HepG2 (cell line): ENCODE results near the gene LCE6A. TPM values are rescaled to one million over a fixed set of nuclear protein-coding genes. Genes with fewer than 3 reads are reported as not detected.

ENCODE experiments used
- ATAC-seq: fragments of 200-7000 bp; cut with Tn5 transposase; 3 replicates; pipeline ENCODE4 v1.9.1; 2020; ENCODE audit warnings: mild to moderate bottlenecking, moderate library complexity
- BruUV-seq: library from RNA; stranded (reverse); fragments of 400-500 nt; replicated peaks from 2 replicates; lab custom pipeline; 2021; lab: Mats Ljungman, UMichigan
- CTCF ChIA-PET: fragments of 300-600 bp; formaldehyde crosslinking; extraction: SDS; loops from one replicate; lab custom pipeline; 2021; ENCODE audit warnings: low total read pairs, inconsistent platforms, low intra/inter-chr PET ratio; lab: Yijun Ruan, JAX
- POLR2A ChIA-PET: fragments of 350-600 bp; sonication (Branson Sonifier 250); formaldehyde crosslinking; loops from one replicate; lab custom pipeline; 2020; ENCODE audit warnings: antibody characterized with exemption, inconsistent platforms; lab: Yijun Ruan, JAX
- DNase-seq: peaks from one replicate; pipeline ENCODE4 v3.0.0-alpha.2; 2015; ENCODE audit warnings: low spot score
- FAIRE-seq: peaks from 3 replicates; lab custom pipeline; 2011; peaks lifted over from hg19 to GRCh38; lab: Jason Lieb, UNC
- H2AFZ ChIP-seq: one replicate; pipeline ENCODE4 v1.6.1; 2011; ENCODE audit warnings: low read length, inconsistent platforms
- H3K27ac ChIP-seq: fragments of 300-600 bp; 3 replicates; pipeline ENCODE4 v1.8.0; 2011; ENCODE audit warnings: mixed run types, mild to moderate bottlenecking, mixed read lengths, low read length, inconsistent platforms; ENCODE audit not compliant: insufficient read depth; ENCODE audit errors: extremely low read length
- H3K27me3 ChIP-seq, 2 experiments: fragments of 200-600 bp in 1 of 2; 2 replicates in 1 of 2; 3 replicates in 1 of 2; pipeline versions ENCODE4 v1.6.0 to v1.8.0; 2011; ENCODE audit warnings: low read length in 2 of 2, mild to moderate bottlenecking in 2 of 2, moderate library complexity in 2 of 2, inconsistent platforms in 1 of 2; ENCODE audit not compliant: insufficient read depth in 2 of 2, control insufficient read depth in 1 of 2
- H3K36me3 ChIP-seq, 2 experiments: fragments of 200-600 bp in 1 of 2; replicated peaks in 1 of 2; 2 replicates in 1 of 2; 3 replicates in 1 of 2; pipeline versions ENCODE4 v1.5.1 to v1.8.0; 2011; ENCODE audit warnings: low read length in 2 of 2, inconsistent platforms in 1 of 2; ENCODE audit not compliant: insufficient read depth in 2 of 2, control insufficient read depth in 1 of 2
- H3K4me1 ChIP-seq: 2 replicates; pipeline ENCODE4 v1.5.1; 2012; ENCODE audit warnings: low read length, inconsistent platforms; ENCODE audit not compliant: insufficient read depth
- H3K4me2 ChIP-seq: 2 replicates; pipeline ENCODE4 v1.6.0; 2011; ENCODE audit warnings: low read depth, low read length, inconsistent platforms
- H3K4me3 ChIP-seq, 3 experiments: fragments of 200-600 bp in 1 of 3; sonication (generic), shearing (Covaris generic) in 1 of 3; replicated peaks in 1 of 3; 2 replicates each; pipeline ENCODE4 v1.5.1; 2011 to 2016; ENCODE audit warnings: low read length in 3 of 3, inconsistent platforms in 2 of 3, low read depth in 2 of 3, mild to moderate bottlenecking in 2 of 3, control low read depth in 1 of 3, mixed read lengths in 1 of 3; ENCODE audit not compliant: insufficient read depth in 1 of 3
- H3K79me2 ChIP-seq: one replicate; pipeline ENCODE4 v1.6.1; 2011; ENCODE audit warnings: low read length, inconsistent platforms; ENCODE audit not compliant: insufficient read depth
- H3K9ac ChIP-seq: 2 replicates; pipeline ENCODE4 v1.6.0; 2011; ENCODE audit warnings: mild to moderate bottlenecking, low read depth, low read length, inconsistent platforms; ENCODE audit not compliant: insufficient read depth
- H3K9me3 ChIP-seq: 2 replicates; pipeline ENCODE4 v1.5.1; 2012; ENCODE audit warnings: mild to moderate bottlenecking, low read length
- H4K20me1 ChIP-seq: 2 replicates; pipeline ENCODE4 v1.6.0; 2011; ENCODE audit warnings: inconsistent platforms, mild to moderate bottlenecking, low read length, moderate library complexity; ENCODE audit not compliant: insufficient read depth
- CENPT ChIP-seq: sonication (generic); formaldehyde crosslinking; IDR thresholded peaks from 2 replicates; pipeline ENCODE4 v1.8.0; 2022; ENCODE audit warnings: low read depth, mild to moderate bottlenecking, moderate library complexity, missing genetic modification reagents
- DNMT1 ChIP-seq: sonication (generic); formaldehyde crosslinking; IDR thresholded peaks from 2 replicates; pipeline ENCODE4 v1.5.1; 2020; ENCODE audit warnings: mild to moderate bottlenecking, missing genetic modification reagents
- DRAP1 ChIP-seq: IDR thresholded peaks from 2 replicates; pipeline ENCODE4 v1.6.1; 2016; ENCODE audit warnings: missing genetic modification reagents, missing compliant biosample characterization
- KDM2A ChIP-seq: sonication (generic); formaldehyde crosslinking; IDR thresholded peaks from 2 replicates; pipeline ENCODE4 v1.4.0; 2020; ENCODE audit warnings: low read depth, missing genetic modification reagents, borderline replicate concordance
- MNT ChIP-seq: fragments of 450-650 bp; IDR thresholded peaks from 2 replicates; pipeline ENCODE4 v1.6.1; 2016
- MTA1 ChIP-seq: sonication (generic); formaldehyde crosslinking; IDR thresholded peaks from 2 replicates; pipeline ENCODE4 v1.4.0; 2020; ENCODE audit warnings: missing genetic modification reagents, mild to moderate bottlenecking, borderline replicate concordance
- MTERF4 ChIP-seq: sonication (generic); formaldehyde crosslinking; IDR thresholded peaks from 2 replicates; pipeline ENCODE4 v1.8.0; 2023; ENCODE audit warnings: mild to moderate bottlenecking, missing genetic modification reagents
- NFE2 ChIP-seq: sonication (generic); formaldehyde crosslinking; IDR thresholded peaks from 2 replicates; pipeline ENCODE4 v1.4.0; 2020; ENCODE audit warnings: missing genetic modification reagents
- ZFP37 ChIP-seq: sonication (generic); formaldehyde crosslinking; IDR thresholded peaks from 2 replicates; pipeline ENCODE4 v1.4.0; 2020; ENCODE audit warnings: missing genetic modification reagents, borderline replicate concordance
- ZNF281 ChIP-seq: sonication (generic); formaldehyde crosslinking; IDR thresholded peaks from 2 replicates; pipeline ENCODE4 v1.4.0; 2020; ENCODE audit warnings: missing genetic modification reagents, borderline replicate concordance
- ZNF296 ChIP-seq: sonication (generic); formaldehyde crosslinking; conservative IDR thresholded peaks from 2 replicates; pipeline ENCODE4 v1.5.0; 2020; ENCODE audit warnings: mild to moderate bottlenecking, missing genetic modification reagents
- ZNF687 ChIP-seq: sonication (generic); formaldehyde crosslinking; IDR thresholded peaks from 2 replicates; pipeline ENCODE4 v1.5.1; 2020; ENCODE audit warnings: mild to moderate bottlenecking, missing genetic modification reagents, moderate library complexity
- in situ Hi-C: cut with HindIII; loops from 2 replicates; pipeline ENCODE4 v1.10.0; 2017; ENCODE audit warnings: low pct_unique_long_range_greater_than_20kb; ENCODE audit not compliant: extremely low pct_ligation_motif_present
- intact Hi-C: fragments of 100-400 bp; cut with micrococcal nuclease; formaldehyde crosslinking; loops from one replicate; pipeline ENCODE4 v1.10.0; 2022; ENCODE audit not compliant: unreplicated experiment
- polyA plus RNA-seq, 8 experiments: library from polyadenylated mRNA; depleted of rRNA in 3 of 8; stranded (reverse) in 7 of 8; unstranded in 1 of 8; fragments of >200 nt; fragmentation: Illumina TruSeq in 4 of 8; extraction: Trizol in 4 of 8; gene quantifications; 2 replicates each; pipeline versions ENCODE4 v1.2.1 to v1.2.3, GENCODE V29; 2011 to 2016; ENCODE audit warnings: low read depth in 4 of 8, missing spikeins in 1 of 8, mixed read lengths in 1 of 8; ENCODE audit not compliant: insufficient read depth in 1 of 8
- total RNA-seq, 5 experiments: library from RNA; depleted of rRNA; stranded (reverse); fragments of >200 nt; fragmentation: Illumina TruSeq; extraction: Trizol; gene quantifications; 2 replicates each; pipeline ENCODE4 v1.2.3, GENCODE V29; 2016; ENCODE audit warnings: low read depth in 1 of 5

Gene LCE6A
- total and polyA plus RNA-seq, 2 of the 13 experiments (the other 11 are each of a cell fraction or from before 2014, with no cell fraction given), result not detected

- no peak overlapping the region for H3K4me2 ChIP-seq
- H3K79me2 ChIP-seq, result no peaks in the 10 kb centered on the region
- no peaks in the 10 kb centered on the region for H3K36me3 ChIP-seq
- H3K27ac ChIP-seq, result no peak overlapping the region
- FAIRE-seq, result no peak
- in situ Hi-C loops, result no loop called here
- no peak for DNase-seq
- H2AFZ ChIP-seq, result no peak overlapping the region
- H3K4me1 ChIP-seq, result no peaks in the 10 kb centered on the region
- intact Hi-C loops, result no loop called here
- CTCF ChIA-PET, result no interaction called here
- H3K9me3 ChIP-seq, result no peaks in the 10 kb centered on the region
- TF ChIP-seq CENPT (no peak), NFE2 (CRISPR knock-in tag) (no peak), ZNF296 (CRISPR knock-in tag) (no peak), ZFP37 (no peak), MTA1 (CRISPR knock-in tag) (no peak), MTERF4 (no peak), KDM2A (CRISPR knock-in tag) (no peak), MNT (no peak), DRAP1 (CRISPR knock-in tag) (no peak), ZNF281 (CRISPR knock-in tag) (no peak), ZNF687 (CRISPR knock-in tag) (no peak), DNMT1 (no peak)
- ATAC-seq, result no peak
- POLR2A ChIA-PET, result no interaction called here
- no peaks in the 10 kb centered on the region for H4K20me1 ChIP-seq
- BruUV-seq, result no TSS peak
- no peaks in the 10 kb centered on the region for H3K27me3 ChIP-seq
- H3K9ac ChIP-seq, result no peak overlapping the region
- no peak overlapping the region for H3K4me3 ChIP-seq
Observed at GRCh38 chr1:152824964-152825363, 17.7 kb upstream of the LCE6A start.
